Measurements from ENCODE around the gene XPO1. TPM values are rescaled to one million over a fixed set of nuclear protein-coding genes. Genes with fewer than 3 reads are reported as not detected.

The XPO1 gene
- total and polyA plus RNA-seq, 2 donors (not counting 1 experiment from before 2014, with no cell fraction given): 91.8 to 348 TPM

DNA sequence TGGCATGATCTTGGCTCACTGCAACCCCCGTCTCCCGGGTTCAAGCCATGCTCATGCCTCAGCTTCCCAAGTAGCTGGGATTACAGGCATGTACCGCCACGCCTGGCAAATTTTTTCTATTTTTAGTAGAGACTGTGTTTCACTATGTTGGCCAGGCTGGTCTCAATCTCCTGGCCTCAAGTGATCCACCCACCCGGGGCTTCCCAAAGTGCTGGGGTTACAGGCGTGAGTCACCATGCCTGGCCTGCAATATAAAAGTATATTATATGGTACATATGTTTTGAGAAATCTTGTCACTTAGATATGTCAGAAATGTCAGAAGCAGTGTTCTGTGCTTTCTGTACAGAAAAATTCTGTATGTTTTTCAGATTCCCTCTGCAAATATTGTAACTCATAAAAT lies 19.2 kb upstream of the XPO1 start:
- H3K9me3 ChIP-seq (ENCODE audit: control insufficient read depth, insufficient read depth, low read depth, low read length): no peaks in the 10 kb centered on the region
- TF ChIP-seq, protein P1, sequence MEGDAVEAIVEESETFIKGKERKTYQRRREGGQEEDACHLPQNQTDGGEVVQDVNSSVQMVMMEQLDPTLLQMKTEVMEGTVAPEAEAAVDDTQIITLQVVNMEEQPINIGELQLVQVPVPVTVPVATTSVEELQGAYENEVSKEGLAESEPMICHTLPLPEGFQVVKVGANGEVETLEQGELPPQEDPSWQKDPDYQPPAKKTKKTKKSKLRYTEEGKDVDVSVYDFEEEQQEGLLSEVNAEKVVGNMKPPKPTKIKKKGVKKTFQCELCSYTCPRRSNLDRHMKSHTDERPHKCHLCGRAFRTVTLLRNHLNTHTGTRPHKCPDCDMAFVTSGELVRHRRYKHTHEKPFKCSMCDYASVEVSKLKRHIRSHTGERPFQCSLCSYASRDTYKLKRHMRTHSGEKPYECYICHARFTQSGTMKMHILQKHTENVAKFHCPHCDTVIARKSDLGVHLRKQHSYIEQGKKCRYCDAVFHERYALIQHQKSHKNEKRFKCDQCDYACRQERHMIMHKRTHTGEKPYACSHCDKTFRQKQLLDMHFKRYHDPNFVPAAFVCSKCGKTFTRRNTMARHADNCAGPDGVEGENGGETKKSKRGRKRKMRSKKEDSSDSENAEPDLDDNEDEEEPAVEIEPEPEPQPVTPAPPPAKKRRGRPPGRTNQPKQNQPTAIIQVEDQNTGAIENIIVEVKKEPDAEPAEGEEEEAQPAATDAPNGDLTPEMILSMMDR (conservative IDR thresholded peaks at IDR 0.05 in 1 of 2, IDR thresholded peaks at IDR 0.05 in 1 of 2; ENCODE audit: low read depth in 1 of 2, low read length in 2 of 2): no peak
- TF ChIP-seq EZH2 (IDR thresholded peaks at IDR 0.05; ENCODE audit: low read length, missing control alignments): no peak
- H3K4me3 ChIP-seq (replicated peaks in 1 of 4; ENCODE audit: control extremely low read depth in 1 of 4, insufficient read depth in 1 of 4, low read depth in 3 of 4, low read length in 4 of 4): no peak overlapping the region
- no peak overlapping the region for H3K9ac ChIP-seq (ENCODE audit: insufficient read depth, low read length)
- DNase-seq (ENCODE audit: low read depth in 2 of 2): no peak
- H3K4me1 ChIP-seq (ENCODE audit: control insufficient read depth, extremely low read depth, insufficient read depth, low read length): no peaks in the 10 kb centered on the region
- no peaks in the 10 kb centered on the region for H3K79me2 ChIP-seq (ENCODE audit: control insufficient read depth, insufficient read depth, low read length)
- no peak overlapping the region for H3K4me2 ChIP-seq (ENCODE audit: extremely low read depth, insufficient read depth, low read length)
- H2AFZ ChIP-seq (ENCODE audit: low read length): no peak overlapping the region
- no peaks in the 10 kb centered on the region for H3K27me3 ChIP-seq (ENCODE audit: control insufficient read depth, insufficient read depth, low read length)
- no peaks in the 10 kb centered on the region for H3K36me3 ChIP-seq (ENCODE audit: control insufficient read depth, insufficient read depth, low read length)
- no peak overlapping the region for H3K27ac ChIP-seq (ENCODE audit: insufficient read depth, low read length)
- no peaks in the 10 kb centered on the region for H4K20me1 ChIP-seq (ENCODE audit: control insufficient read depth, extremely low read depth, insufficient read depth, low read length)

DNA sequence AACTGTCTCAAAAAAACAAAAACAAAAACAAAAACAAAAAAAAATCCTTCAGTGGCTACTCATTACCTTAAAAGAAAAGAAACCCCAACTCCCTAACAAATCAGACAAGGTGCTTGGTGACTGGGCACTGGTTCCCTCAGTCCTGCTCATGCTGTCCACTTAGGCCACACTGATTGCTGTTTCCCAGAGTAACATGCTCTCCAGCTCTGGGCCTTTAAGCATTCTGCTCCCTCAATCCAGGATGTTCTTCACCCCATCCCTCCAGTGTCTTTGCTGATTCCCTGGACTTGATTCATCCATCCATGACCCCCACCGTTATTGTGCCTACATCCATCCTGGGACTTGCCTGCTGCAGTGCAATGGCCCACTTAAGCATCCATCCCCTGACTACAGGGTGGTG lies 16.4 kb upstream of the XPO1 start:
- Histone ChIP-seq H3K4me1 (ENCODE audit: control insufficient read depth, extremely low read depth, insufficient read depth, low read length) (no peaks in the 10 kb centered on the region), H3K79me2 (ENCODE audit: control insufficient read depth, insufficient read depth, low read length) (no peaks in the 10 kb centered on the region), H3K27me3 (ENCODE audit: control insufficient read depth, insufficient read depth, low read length) (no peaks in the 10 kb centered on the region), H3K4me2 (ENCODE audit: extremely low read depth, insufficient read depth, low read length) (no peak overlapping the region), H3K27ac (ENCODE audit: insufficient read depth, low read length) (no peak overlapping the region), H3K9me3 (ENCODE audit: control insufficient read depth, insufficient read depth, low read depth, low read length) (no peaks in the 10 kb centered on the region), H3K4me3 (replicated peaks in 1 of 4; ENCODE audit: control extremely low read depth in 1 of 4, insufficient read depth in 1 of 4, low read depth in 3 of 4, low read length in 4 of 4) (no peak overlapping the region), H3K9ac (ENCODE audit: insufficient read depth, low read length) (no peak overlapping the region), H2AFZ (ENCODE audit: low read length) (no peak overlapping the region), H4K20me1 (ENCODE audit: control insufficient read depth, extremely low read depth, insufficient read depth, low read length) (no peaks in the 10 kb centered on the region), H3K36me3 (ENCODE audit: control insufficient read depth, insufficient read depth, low read length) (no peaks in the 10 kb centered on the region)
- no peak for DNase-seq (ENCODE audit: low read depth in 2 of 2)
- TF ChIP-seq, protein P1 (conservative IDR thresholded peaks at IDR 0.05 in 1 of 2, IDR thresholded peaks at IDR 0.05 in 1 of 2; ENCODE audit: low read depth in 1 of 2, low read length in 2 of 2): no peak
- no peak for TF ChIP-seq EZH2 (IDR thresholded peaks at IDR 0.05; ENCODE audit: low read length, missing control alignments)

DNA sequence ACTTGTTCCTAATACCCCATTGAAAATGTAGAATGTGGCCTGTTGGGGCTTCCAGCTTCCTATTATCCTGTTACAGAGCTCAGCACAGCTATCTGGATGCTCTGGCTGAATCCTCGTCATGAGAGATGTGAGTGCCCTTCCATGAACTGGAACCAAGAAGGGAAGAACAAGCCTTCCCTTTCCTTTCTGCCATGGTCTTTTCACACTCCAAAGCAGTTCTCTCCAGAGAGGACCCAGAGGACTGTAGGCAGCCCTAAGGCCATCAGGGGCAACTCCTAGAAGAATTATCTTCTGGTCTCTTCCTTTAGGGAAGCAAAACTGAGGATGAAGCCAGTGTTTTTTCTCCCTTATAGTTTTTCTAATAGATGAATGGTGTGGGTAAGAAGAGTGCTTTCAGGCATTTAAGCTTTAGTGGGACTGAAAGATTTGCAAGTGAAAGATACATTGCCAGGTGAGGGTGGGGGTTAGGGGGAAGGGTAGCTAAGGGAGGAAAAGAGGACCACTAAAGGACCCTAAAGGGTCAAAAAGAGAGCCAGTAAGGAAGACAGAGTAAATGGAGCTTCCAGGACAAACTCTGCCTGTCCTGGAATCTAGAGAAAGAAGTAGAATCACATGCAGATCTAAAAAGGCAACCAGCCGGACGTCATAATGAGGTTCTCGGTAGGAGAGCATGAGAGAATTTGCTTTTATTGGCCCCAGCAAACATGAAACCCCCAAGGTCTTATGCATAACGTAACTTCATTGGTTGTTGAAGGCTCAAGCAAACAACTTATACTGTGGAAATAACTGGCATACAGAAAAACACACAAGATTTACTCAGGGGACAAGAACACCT lies 12.4 kb upstream of the XPO1 start:
- H3K9me3 ChIP-seq (ENCODE audit: control insufficient read depth, insufficient read depth, low read depth, low read length): no peaks in the 10 kb centered on the region
- TF ChIP-seq, protein P1 (conservative IDR thresholded peaks at IDR 0.05 in 1 of 2, IDR thresholded peaks at IDR 0.05 in 1 of 2; ENCODE audit: low read depth in 1 of 2, low read length in 2 of 2): no peak
- no peak for TF ChIP-seq EZH2 (IDR thresholded peaks at IDR 0.05; ENCODE audit: low read length, missing control alignments)

More for the DNA sequence above, 12.4 kb upstream of the XPO1 start:
- Histone ChIP-seq H2AFZ (ENCODE audit: low read length) (no peak overlapping the region), H3K4me3 (replicated peaks in 1 of 4; ENCODE audit: control extremely low read depth in 1 of 4, insufficient read depth in 1 of 4, low read depth in 3 of 4, low read length in 4 of 4) (no peak overlapping the region), H3K9ac (ENCODE audit: insufficient read depth, low read length) (no peak overlapping the region), H4K20me1 (ENCODE audit: control insufficient read depth, extremely low read depth, insufficient read depth, low read length) (no peaks in the 10 kb centered on the region), H3K36me3 (ENCODE audit: control insufficient read depth, insufficient read depth, low read length) (no peaks in the 10 kb centered on the region), H3K4me1 (ENCODE audit: control insufficient read depth, extremely low read depth, insufficient read depth, low read length) (no peaks in the 10 kb centered on the region), H3K4me2 (ENCODE audit: extremely low read depth, insufficient read depth, low read length) (no peak overlapping the region), H3K27ac (ENCODE audit: insufficient read depth, low read length) (no peak overlapping the region), H3K27me3 (ENCODE audit: control insufficient read depth, insufficient read depth, low read length) (no peaks in the 10 kb centered on the region), H3K79me2 (ENCODE audit: control insufficient read depth, insufficient read depth, low read length) (no peaks in the 10 kb centered on the region)
- no peak for DNase-seq (ENCODE audit: low read depth in 2 of 2)

Data from fibroblast of lung (primary cell).